Esophagus muscularis mucosa (tissue), 4 donors: Measurements from ENCODE around the gene RABL6. TPM values are rescaled to one million over a fixed set of nuclear protein-coding genes. Genes with fewer than 3 reads are reported as not detected.
A peak's percentile ranks its signal among the peaks of the same experiment; 100 is the strongest.

Source experiments
- DNase-seq: peaks from one replicate; pipeline ENCODE4 v3.0.0-alpha.2; 2017; ENCODE audit errors: extremely low spot score
- H3K27ac ChIP-seq, 4 donors: fragments of 200-600 bp; sonication (generic); replicated peaks in 1 of 4; 1 replicate in 3 of 4; 2 replicates in 1 of 4; pipeline ENCODE4 v1.5.1; 2016 to 2019; ENCODE audit warnings: mild to moderate bottlenecking in 1 of 4
- H3K27me3 ChIP-seq, 4 donors: fragments of 200-600 bp; sonication (generic); one replicate each; pipeline versions ENCODE4 v1.5.1 to v1.6.0; 2016 to 2019
- H3K36me3 ChIP-seq, 4 donors: fragments of 200-600 bp; sonication (generic); one replicate each; pipeline ENCODE4 v1.5.1; 2016 to 2019
- H3K4me1 ChIP-seq, 4 donors: fragments of 200-600 bp; sonication (generic); one replicate each; pipeline ENCODE4 v1.5.1; 2016 to 2019
- H3K4me3 ChIP-seq, 4 donors: fragments of 200-600 bp; sonication (generic); 1 replicate in 2 of 4; 2 replicates in 2 of 4; pipeline ENCODE4 v1.5.1; 2016 to 2019; ENCODE audit warnings: mild to moderate bottlenecking in 4 of 4, moderate library complexity in 1 of 4
- H3K9me3 ChIP-seq, 4 donors: fragments of 200-600 bp; sonication (generic); 1 replicate in 3 of 4; 2 replicates in 1 of 4; pipeline ENCODE4 v1.5.1; 2016 to 2019
- CTCF ChIP-seq, 3 experiments: fragments of 200-600 bp in 2 of 3; fragments of 450-650 bp in 1 of 3; sonication (generic) in 2 of 3; IDR thresholded peaks; one replicate each; pipeline ENCODE4 v1.5.1; 2017 to 2019; ENCODE audit warnings: antibody characterized with exemption in 3 of 3, mild to moderate bottlenecking in 2 of 3, moderate library complexity in 1 of 3
- EP300 ChIP-seq: sonication (generic); formaldehyde crosslinking; IDR thresholded peaks from one replicate; pipeline ENCODE4 v1.6.1; 2017; ENCODE audit warnings: antibody characterized with exemption
- POLR2A ChIP-seq: fragments of 450-650 bp; IDR thresholded peaks from one replicate; pipeline ENCODE4 v1.6.1; 2017; ENCODE audit warnings: antibody characterized with exemption, moderate library complexity, mild to moderate bottlenecking, low read depth
- POLR2AphosphoS5 ChIP-seq, 2 donors: sonication (generic); formaldehyde crosslinking; IDR thresholded peaks; one replicate each; pipeline ENCODE4 v1.6.1; 2017; ENCODE audit warnings: antibody characterized with exemption in 2 of 2
- WGBS: methylation state at CpG from one replicate; pipeline ENCODE4 v1.1.5; 2018; 5-methylcytosine and 5-hydroxymethylcytosine counted together
- intact Hi-C: fragments of 100-400 bp; cut with DNase I; formaldehyde crosslinking; loops from one replicate; pipeline ENCODE4 v1.15.1; 2023
- total RNA-seq, 4 donors: library from RNA; depleted of rRNA; stranded (reverse); fragments of >200 nt; gene quantifications; one replicate each; pipeline versions ENCODE4 v1.1.0 to v1.2.1, GENCODE V29; 2016

The RABL6 gene
- total RNA-seq, 4 donors from 2014 or later: 56.3 to 110 (median 83.0) TPM

GRCh38 chr9:136808075-136808805, 492 bp downstream of the RABL6 start:
- DNase-seq: no peak
- H3K27ac ChIP-seq: peak overlapping the region; percentile 87 to 93 (median 90)
- peak overlapping the region; percentile 98 to 100 (median 98) for H3K4me3 ChIP-seq
- 0% methylated on average over 13 of the region's 93 CpGs for WGBS
- H3K36me3 ChIP-seq: peaks cover 0 to 31% (median 19%) of the 10 kb centered on the region in 4 donors
- no peaks in the 10 kb centered on the region for H3K27me3 ChIP-seq
- intact Hi-C loops: no loop called here
- H3K4me1 ChIP-seq: peaks cover 28 to 48% (median 45%) of the 10 kb centered on the region in 4 donors
- TF ChIP-seq EP300: no peak
- TF ChIP-seq POLR2AphosphoS5 (IDR thresholded peaks at IDR 0.05): no peak
- no peaks in the 10 kb centered on the region for H3K9me3 ChIP-seq

DNA sequence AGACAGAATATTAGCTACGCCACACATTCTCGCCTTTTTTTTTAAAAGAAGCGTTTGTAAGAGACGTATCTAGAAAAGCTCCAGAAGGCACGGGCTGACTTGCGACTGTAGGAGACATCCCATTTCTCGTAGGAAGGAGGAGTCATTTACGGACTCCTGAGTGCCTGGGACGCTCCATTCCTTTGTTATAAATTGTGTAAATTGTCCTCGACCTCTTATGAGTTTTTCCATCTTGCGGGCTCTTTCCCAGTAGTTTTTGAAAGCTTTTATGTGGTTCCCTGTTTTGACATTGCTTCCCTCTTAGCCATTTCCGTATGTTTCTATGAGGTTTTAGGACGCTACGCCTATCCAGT, 1.0 kb downstream of the RABL6 start:
- H3K27ac ChIP-seq: peak overlapping the region; percentile 87 to 93 (median 90)
- intact Hi-C loops: no loop called here
- 6% methylated on average over 14 of the region's 14 CpGs for WGBS
- TF ChIP-seq POLR2A: no peak
- no peak for TF ChIP-seq POLR2AphosphoS5 (IDR thresholded peaks at IDR 0.05)
- TF ChIP-seq EP300: no peak
- TF ChIP-seq CTCF (IDR thresholded peaks at IDR 0.05): no peak
- DNase-seq: no peak
- peaks cover 0 to 33% (median 21%) of the 10 kb centered on the region in 4 donors for H3K36me3 ChIP-seq
- H3K9me3 ChIP-seq: no peaks in the 10 kb centered on the region
- H3K27me3 ChIP-seq: no peaks in the 10 kb centered on the region
- peaks cover 28 to 48% (median 45%) of the 10 kb centered on the region in 4 donors for H3K4me1 ChIP-seq
- H3K4me3 ChIP-seq: peak overlapping the region; percentile 98 to 100 (median 98)

GRCh38 chr9:136814725-136815421, 7.1 kb downstream of the RABL6 start:
- 90% methylated on average over 13 of the region's 13 CpGs for WGBS
- no peak overlapping the region for H3K27ac ChIP-seq
- no peak for TF ChIP-seq EP300
- TF ChIP-seq CTCF (IDR thresholded peaks at IDR 0.05): no peak
- TF ChIP-seq POLR2AphosphoS5 (IDR thresholded peaks at IDR 0.05): no peak
- no peak for TF ChIP-seq POLR2A
- H3K4me1 ChIP-seq: peaks cover 5 to 19% (median 14%) of the 10 kb centered on the region in 4 donors
- peaks cover 0 to 36% (median 27%) of the 10 kb centered on the region in 4 donors for H3K36me3 ChIP-seq
- no peaks in the 10 kb centered on the region for H3K9me3 ChIP-seq
- intact Hi-C loops: no loop called here
- no peaks in the 10 kb centered on the region for H3K27me3 ChIP-seq
- no peak overlapping the region for H3K4me3 ChIP-seq
- DNase-seq: no peak

- Histone ChIP-seq H3K27ac (no peak overlapping the region), H3K36me3 (peaks cover 0 to 36% (median 27%) of the 10 kb centered on the region in 4 donors), H3K27me3 (no peaks in the 10 kb centered on the region), H3K9me3 (no peaks in the 10 kb centered on the region), H3K4me3 (no peak overlapping the region), H3K4me1 (peaks cover 0 to 13% (median 9%) of the 10 kb centered on the region in 4 donors)
- intact Hi-C loops: no loop called here
- no peak for DNase-seq
- WGBS: 9% methylated on average over 1 of the region's 1 CpG
- TF ChIP-seq POLR2A (no peak), CTCF (IDR thresholded peaks at IDR 0.05) (no peak), POLR2AphosphoS5 (IDR thresholded peaks at IDR 0.05) (no peak), EP300 (no peak)
These were observed 7.7 kb downstream of the RABL6 start for GRCh38 chr9:136815422-136815782.
